ENCODE measurements around the gene EML4.
"Not testable (repeated sequence)": the region's sequence is repeated elsewhere in the genome, so short reads cannot be mapped to it uniquely, and the experiment has no call there.

EML4 gene

DNA sequence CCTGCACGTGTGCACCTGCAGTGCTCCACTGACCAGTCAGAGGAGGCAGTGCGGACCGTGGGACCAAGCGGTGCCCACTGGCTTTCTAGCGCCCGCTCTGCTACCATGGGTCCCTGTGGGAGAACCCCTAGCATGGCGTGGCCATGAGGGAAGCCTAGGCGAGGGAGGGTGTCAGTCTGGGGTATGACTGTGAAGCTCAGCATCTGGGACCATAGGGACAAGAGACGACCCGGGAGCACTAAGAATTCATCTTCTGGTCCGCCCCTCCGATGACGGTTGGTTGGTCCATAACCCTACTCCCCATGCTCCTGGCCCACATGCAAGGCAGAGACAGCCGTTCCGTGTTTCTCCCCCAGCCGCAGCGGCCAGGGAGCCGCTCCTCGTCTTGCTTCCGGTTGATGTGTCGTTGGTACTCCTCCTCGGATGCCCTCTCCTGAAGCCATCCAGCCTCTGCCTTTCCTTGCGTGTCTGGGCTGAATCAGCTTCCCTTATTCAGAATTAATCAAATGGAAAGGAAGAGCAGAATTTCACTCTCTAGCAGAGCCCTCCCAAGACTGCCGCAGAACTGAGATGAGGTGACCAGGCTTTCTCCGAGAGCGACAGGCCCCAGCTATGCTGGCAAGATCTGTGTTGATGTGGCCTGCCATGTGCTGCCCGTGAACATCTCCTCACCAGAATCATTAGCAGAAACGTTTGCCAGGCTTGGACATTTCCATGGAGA, 168.9 kb downstream of the EML4 start:
- no peak for FAIRE-seq

DNA sequence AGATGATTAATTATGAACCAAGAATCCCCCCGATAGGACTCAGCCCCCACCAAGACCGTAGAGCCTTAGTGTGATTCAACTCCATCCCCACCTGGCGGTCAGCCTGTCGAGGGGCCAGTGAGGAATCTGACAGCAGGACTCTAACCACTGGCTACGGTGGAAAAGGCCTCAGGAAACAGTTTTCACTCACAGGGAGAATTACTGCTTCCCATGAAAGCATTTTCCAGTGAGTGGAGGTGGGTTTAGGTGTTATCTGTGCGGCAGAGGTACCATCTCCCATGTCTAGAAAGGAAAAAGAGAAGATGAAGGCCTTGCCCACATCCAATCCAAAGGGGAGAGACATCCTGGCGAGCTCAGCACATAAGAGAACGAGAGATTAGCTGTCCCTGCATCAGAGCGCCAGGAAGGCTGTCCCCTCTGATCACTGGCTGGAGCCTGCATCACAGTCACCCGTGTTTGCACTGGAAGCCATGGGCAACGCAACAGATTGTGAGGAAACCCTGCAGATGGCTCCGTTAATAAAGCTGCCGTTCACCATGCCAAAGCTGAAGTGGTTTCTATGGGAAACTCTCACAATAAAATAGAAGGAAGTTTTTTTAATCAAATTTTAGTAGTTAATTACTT, 169.5 kb downstream of the EML4 start:
- FAIRE-seq: no peak

DNA sequence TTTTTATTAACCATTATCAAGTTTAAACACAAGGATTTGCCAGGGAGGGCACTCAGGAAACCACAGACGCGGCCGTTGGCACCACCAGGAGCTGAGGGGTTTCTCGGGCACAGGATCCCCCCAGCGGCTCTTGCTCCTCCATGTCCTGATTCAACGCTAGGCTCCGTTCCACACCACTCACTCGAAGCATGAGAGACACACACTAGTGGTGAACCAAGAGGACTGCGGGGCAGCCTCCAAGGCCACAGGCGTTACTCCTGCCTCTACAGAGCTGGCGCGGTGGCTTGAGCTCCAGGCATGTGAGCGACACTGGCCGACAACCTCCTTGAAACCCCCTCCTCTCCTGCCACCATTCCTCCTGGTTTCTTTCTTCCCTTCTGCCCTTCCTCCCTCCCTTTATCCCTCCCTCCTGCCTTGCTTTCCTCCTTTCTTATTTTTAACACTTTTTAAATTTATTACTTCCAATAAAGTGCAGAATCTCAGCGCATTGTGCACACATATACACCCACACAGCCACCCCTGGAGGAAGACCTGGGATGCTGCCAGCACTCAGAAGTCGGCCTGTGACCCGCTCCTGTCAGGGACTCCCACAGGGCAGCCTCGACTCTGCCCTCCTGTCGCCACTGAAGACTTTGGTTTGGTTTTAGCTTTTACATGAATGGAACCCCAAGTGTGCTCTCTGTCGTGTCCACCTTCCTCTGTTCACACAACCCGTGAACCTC, 170.2 kb downstream of the EML4 start:
- no peak for FAIRE-seq

DNA sequence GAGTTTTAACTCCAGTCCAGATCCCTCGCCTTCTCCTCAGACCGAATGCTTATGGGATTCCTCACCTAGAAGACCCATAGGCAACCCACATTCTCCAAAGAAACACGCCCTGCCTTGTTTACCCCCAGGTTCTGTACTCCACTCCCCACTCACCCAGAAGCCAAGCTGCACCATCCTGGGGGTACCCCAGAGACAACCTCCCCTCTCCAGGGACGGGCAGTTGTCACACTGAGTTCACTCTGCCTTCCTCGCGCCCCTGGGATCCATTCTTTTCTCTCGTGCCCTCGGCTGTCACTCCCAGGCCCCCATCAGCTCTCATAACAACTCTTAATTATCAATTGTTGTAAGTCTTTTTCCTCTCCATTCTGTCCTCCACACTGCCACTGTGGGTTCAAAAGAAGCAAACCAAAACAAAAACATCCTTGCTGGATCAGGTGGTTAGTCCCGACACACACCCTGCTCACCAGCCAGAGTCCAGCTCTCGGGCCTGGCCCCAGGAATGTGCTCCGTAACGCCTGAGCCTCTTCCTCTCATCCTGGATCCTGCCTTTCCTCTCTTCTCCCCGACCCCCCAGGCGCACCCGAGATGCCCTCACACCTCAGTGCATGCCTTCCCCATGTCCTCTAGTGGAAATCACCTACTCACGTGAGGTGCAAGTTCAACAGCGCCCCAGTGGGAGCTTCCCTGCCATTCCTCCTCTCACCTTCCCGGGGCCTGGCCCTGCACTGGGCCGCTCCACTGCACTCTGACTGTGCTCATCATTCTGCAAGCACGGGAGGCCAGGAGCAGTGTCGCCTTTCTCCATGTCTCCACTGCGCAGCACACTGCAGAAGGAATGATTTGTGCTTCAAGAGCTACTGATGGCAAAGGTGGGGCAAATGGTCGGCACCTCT, 171.1 kb downstream of the EML4 start:
- no peak for FAIRE-seq

DNA sequence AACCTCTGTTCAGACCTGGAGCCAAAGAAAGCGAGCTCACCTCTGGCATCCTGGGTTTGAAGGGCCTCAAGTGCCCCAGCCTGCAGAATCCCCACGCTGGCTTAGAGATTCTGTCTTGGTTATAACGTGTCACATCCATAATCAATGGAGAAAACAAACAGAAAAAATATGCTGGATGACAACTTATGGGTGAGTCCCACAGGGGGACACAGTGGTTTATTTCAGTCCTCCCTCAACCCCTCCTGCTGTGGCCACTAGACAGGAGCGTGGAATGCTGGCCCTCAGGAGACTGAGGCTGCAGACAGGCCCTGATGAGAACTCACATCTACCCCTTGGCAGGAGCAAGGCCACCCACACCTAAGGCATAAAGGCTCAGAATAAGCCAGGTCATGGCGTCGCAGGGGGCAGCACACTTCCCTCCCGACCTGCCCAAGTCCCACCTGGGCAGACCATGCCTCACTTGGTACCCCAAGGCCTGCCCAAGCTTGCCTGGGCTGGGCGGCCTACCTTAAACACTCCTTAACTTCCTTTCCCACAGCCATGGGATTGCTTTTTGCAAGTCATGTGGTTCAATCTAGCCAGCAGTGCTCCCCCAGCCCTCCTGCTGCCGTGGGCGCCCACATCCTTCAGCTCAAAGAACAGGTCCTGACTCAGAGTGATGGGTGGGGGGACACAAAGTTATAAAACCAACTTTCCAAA, 171.9 kb downstream of the EML4 start:
- no peak for FAIRE-seq

DNA sequence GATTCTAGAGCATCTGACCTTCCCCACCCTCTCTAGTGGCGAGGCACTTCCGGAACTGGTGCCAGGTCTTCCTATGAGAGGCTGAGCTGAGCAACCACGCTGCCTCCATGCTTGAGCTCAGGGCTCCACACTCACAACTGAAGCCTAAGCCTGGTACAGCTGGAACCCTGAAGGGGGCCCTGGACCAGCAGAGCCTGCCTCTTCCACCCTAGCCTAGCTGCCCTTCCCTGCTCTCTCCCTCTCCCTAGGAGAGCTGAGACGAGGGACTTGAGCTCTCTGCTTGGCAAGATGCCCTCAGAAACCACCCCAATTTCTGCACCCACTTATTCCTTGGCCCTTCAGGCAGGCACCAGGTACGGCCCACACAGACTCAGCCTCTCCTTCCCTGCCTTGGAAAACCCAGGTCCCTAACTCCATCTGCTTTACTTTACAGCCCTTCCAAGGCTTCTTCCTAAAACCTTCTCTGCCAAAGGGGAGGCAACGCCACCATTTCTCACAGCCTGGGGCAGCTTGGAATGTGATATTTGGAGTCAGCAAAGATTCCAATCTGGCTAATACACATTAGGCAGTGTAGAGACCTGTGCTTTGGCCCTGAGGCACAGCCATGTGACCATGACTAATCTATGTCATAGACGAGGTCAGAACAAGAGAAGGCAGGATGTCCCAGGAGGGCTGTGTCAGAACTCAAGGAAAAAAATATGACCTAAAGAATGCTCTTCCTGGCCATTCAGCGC, 173.1 kb downstream of the EML4 start:
- no peak for FAIRE-seq

DNA sequence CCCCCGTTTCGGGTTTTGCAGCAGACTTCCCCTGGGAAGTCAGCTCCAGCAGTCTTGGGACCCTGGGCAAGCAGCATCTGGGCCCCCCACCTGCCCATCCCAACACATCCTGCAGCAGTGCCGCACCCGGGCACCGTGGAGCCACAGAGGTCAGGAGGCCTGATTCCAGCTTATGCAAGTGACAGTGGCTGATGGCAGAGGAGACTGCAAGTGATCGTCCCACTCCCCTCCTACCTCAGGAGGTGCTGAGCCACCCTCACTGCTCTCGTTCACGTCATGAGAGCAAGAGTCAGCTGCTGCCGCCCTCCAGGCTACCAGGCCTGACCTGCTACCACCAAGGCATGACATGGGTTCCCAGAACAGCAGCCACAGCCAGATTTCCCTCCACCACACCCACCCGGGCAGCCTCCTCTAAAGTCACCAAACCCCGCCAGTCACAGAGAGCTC, 173.7 kb downstream of the EML4 start:
- no peak for FAIRE-seq

DNA sequence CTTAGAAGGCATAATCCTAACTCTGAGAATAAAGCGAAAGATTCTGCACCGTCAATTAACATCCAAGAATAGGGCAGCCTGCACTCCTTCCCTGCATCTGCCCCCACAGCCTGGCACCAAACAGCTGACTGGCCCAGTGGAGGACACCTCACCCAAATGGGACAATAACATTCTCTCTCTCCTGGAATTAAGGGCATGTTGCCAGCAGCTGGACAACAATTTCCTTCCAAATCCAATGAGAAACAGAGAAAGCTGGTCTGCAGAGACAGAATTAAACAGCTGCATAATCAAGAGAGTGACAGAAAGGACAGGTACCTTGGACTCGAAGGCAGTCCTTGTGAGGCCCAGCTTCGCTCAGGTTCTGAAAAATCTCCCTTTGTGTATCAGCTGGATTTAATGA, 176.8 kb downstream of the EML4 start:
- FAIRE-seq: no peak

DNA sequence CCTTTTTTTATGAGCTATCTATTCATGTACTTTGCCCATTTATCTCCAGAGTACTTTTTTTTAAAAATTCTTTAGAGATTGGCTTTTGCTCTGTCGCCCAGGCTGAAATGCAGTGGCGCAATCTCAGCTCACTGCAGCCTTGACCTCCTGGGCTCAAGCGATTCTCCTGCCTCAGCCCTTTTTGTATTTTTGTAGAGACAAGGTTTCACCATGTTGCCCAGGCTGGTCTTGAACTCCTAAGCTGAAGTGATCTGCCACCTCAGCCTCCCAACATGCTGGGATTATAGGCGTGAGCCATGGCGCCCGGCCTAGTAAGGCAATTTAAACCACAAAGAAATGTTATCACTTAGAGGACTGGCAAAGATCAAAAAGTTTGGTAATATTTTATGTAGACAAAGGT, 177.7 kb downstream of the EML4 start:
- not testable (repeated sequence) for FAIRE-seq

DNA sequence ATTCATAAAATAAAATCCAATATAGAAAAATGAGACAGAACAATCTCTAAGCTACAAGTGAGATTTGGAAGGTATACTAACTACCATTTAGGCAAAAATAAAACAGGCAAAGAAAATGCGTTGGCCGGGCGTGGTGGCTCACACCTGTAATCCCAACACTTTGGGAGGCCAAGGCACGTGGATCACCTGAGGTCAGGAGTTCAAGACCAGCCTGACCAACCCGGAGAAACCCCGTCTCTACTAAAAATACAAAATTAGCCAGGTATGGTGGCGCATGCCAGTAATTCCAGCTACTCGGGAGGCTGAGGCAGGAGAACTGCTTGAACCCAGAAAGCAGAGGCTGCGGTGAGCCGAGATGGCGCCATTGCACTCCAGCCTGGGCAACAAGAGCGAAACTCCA, 178.4 kb downstream of the EML4 start:
- not testable (repeated sequence) for FAIRE-seq

DNA sequence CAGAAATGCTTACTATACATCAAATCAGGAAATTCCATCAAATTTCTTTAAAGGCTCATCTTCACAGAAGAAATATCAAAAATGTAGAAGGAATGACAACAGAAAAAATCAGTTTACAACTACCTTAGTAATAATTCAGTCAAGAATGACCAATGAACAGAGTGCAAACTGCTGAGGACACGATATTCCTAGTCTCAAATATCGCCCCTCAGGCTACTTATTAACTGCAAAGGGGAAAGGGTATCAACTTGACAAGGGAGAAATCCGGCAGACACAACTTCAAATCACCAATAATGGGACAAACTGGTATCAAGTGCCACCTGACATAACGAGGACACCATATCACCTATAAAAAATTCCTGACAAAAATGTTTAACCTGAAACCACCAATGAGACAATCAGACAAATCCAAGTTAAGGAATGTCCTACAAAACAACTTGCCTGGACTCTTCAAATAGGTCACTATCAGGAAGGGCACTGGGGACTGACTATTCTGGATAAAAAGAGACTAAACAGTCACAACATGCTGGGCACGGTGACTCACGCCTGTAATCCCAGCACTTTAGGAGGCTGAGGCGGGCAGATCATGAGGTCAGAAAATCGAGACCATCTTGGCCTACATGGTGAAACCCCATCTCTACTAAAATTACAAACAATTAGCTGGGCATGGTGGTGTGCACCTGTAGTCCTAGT, 179.1 kb downstream of the EML4 start:
- FAIRE-seq: no peak

DNA sequence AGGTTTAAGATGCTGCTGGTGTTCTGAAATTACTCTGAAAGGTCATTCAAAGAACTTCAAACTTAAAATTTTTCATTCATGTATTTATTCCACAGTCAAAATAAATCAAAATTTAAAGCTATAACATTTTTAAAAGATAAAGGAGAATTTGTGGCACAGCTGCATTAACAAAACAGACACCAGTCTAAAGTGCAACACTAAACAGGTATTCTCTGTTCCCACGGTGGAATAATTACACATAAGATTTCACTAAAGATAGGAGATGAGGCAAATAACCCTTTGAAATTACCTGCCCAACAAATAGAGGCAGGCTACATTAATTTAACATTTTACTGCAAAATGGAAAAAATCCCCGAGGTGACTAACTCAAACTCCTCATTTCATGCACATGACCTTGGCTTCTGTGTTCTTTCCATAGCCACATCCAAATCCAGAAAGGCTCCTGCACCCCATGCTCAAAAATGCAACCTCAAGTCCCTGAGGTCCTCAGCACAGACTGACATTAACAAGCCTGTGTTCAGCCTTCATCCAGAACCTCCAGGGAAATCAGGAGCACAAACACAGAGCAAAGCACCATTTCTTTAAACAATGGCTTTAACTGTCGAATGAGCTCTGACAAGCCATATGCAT, 181.4 kb downstream of the EML4 start:
- no peak for FAIRE-seq

DNA sequence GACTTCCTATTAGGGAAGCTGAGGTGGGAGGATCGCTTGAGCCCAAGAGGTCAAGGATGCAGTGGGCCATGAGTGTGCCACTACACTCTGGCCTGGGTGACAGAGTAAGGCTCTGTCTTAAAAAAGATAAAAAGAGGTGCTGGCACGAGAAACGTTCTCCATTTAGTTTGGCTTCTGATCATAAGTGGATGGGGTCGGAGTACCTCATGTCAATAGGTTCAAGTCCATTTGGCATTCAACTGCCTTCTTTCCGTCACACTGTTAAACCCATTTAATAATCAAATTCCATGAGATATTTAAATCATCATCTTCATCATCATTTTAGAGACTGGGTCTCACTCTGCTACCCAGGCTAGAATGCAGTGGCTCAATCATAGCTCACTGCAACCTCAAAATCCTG, 182.7 kb downstream of the EML4 start:
- FAIRE-seq: no peak

DNA sequence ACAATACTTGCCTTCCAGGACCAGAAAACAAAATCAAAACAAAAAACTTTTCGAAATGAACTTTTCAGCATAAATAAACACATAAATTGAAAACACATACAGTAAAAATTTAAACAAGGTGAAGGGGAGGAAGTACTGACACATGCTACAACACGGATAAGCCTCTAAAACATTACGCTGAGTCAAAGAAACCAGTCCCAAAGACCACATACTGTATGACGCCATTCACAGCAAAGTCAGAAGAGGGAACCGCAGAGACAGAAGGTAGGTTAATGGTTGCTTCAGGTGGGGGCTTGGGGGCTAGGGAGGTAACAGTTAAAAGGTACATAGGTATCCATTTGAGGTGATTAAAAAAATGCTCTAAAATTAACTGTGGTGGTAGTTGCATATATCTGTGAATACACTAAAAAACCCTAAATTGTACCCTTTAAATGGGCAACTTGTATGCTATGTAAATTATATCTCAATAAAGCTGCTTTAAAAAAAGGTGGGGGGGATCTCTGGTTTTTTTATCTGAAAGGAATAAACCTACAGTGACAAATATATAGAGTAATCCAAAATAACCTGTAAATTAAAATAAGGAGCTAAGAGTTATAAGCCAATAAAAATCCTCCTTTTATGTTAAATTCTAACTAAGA, 184.8 kb downstream of the EML4 start:
- peak; percentile 73 for FAIRE-seq

DNA sequence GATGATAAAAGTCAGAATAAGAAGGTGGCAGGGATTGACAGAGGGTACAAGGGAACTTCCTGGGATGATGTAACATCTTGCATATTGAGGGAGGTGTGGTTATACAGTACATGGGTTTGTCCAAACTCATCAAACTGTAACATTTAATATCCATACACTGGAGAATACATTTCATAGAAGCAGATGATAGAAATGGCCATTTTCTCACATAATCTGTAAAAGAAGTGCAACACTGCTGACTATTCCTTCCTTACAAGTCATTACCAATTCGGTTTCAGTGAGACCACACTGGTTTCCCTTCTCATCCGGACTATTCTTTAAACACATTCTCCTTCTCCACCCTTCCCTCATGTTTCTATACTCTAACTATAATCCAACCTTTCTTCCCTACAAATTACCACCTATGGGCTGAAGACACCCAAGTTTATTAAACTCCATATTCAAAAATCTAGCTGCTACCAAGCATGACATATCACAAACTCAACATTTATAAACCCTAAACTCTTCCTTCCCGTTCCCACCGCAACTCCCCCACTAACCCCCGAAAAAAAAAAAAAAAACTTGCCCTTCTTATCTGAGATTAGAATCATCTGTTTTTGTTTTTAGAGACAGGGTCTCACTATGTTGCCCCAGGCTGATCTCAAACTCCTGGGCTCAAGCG, 190.3 kb downstream of the EML4 start:
- no peak for FAIRE-seq

DNA sequence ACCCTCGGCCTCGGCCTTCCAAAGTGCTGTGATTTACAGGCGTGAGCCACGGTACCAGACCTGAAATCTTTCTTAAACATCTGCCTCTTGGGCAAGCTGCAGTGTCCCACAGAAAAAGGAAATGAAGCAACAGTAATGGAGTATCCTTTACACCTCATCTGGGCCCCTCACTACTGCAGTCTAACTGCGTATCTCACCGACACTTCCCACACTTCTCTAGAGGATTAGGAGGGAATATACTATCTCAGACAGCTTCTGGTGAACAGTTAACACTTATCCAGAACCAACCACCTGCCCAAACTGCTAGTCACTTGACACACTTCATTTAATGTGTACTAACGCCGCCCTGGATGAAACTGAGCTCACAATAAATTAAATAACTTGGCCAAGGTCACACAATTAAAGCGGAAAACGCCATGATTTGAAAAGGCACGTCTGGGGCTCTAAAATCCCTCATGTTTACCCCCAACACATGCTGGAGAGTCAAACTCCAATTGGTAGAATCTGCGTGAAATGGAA, 190.9 kb downstream of the EML4 start:
- FAIRE-seq: no peak

DNA sequence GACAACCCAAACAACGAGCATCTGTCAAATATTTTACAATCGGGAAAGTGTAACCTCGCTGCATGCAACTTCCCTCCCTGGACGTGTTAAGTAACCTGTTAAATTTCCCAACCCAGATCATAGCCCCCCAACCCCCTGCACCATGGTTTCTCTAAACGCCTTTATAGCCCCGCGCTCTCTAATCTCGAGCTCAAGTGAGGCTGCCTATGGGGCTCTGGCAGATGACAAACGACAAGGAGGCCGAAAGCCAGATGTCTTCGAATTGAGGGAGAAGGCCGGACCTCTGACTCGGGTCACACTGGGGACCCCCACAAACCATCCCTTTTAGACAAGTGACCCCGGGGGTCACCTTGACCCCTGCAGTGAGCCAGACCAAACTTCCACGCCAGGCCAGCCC, 191.3 kb downstream of the EML4 start:
- no peak for FAIRE-seq

DNA sequence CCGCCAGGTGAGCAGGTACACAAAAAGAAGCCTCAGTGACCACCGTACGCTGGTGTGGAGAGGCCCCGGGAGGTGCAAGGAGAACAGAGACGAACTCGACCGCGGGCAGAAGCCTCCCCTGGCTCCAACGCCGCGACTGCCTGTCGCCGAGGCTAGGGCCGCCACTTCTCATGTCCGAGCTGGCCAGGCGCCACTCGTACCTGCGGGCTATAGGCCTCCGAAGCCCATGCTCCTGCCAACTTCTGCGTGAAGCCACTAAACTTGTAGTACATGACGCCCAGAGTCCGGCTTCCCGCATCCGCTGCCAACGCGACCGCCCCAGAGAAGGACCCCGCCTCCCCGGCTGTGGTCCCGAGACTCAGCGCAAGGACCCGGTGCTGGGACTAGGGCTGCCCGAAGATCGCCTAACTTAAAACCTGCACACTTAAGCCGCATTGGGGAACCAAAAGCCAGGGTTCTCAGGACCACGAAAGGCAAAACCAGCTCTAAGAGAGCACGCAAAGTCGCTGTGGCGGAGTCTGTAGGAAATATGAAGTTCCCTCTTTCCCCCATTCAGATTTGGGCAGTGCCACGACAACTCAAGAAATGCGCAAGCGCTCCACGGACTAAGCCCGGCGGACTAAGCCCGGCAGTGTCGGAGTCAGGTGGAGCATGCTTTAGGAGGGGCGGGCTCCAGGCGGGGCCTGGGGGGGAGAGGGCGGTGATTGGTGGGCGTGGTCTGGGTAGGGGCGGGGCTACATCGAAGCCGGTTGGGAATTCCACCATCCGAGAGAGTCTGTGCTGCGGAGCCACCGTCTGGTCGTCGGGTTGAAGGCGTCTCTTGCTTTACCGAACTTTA, 192.0 kb downstream of the EML4 start, which contains the start of gene COX7A2L:
Gene COX7A2L, minus strand, starts transcription at position 328 of the 838 bp plus-strand sequence. Its CDS starts 56 bp downstream, at position 272.
- FAIRE-seq: peak; percentile 37
